ENCODE measurements around the gene PDE1A. TPM values are rescaled to one million over a fixed set of nuclear protein-coding genes. Genes with fewer than 3 reads are reported as not detected.

The PDE1A gene
- total RNA-seq, 2 experiments from 2014 or later, result not detected

- Mint-ChIP-seq H3K4me3 (no peak overlapping the region), H3K27me3 (no peaks in the 10 kb centered on the region), H3K9me3 (peaks cover 2% of the 10 kb centered on the region), H3K36me3 (ENCODE audit: low read depth) (no peaks in the 10 kb centered on the region), H3K4me1 (ENCODE audit: low read depth) (no peaks in the 10 kb centered on the region), H3K27ac (no peak overlapping the region)
- no peak for DNase-seq
- H3K4me1 ChIP-seq (ENCODE audit: insufficient read depth, low read length), result no peaks in the 10 kb centered on the region
- POLR2A ChIA-PET, result no interaction called here
- TF ChIP-seq, protein P1, sequence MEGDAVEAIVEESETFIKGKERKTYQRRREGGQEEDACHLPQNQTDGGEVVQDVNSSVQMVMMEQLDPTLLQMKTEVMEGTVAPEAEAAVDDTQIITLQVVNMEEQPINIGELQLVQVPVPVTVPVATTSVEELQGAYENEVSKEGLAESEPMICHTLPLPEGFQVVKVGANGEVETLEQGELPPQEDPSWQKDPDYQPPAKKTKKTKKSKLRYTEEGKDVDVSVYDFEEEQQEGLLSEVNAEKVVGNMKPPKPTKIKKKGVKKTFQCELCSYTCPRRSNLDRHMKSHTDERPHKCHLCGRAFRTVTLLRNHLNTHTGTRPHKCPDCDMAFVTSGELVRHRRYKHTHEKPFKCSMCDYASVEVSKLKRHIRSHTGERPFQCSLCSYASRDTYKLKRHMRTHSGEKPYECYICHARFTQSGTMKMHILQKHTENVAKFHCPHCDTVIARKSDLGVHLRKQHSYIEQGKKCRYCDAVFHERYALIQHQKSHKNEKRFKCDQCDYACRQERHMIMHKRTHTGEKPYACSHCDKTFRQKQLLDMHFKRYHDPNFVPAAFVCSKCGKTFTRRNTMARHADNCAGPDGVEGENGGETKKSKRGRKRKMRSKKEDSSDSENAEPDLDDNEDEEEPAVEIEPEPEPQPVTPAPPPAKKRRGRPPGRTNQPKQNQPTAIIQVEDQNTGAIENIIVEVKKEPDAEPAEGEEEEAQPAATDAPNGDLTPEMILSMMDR (IDR thresholded peaks at IDR 0.05), result no peak
- intact Hi-C loops (cut with DNase I, micrococcal nuclease), result no loop called here
- no peak overlapping the region for H3K27ac ChIP-seq (ENCODE audit: low read depth in 1 of 2, low read length in 2 of 2)
- no peaks in the 10 kb centered on the region for H3K27me3 ChIP-seq (ENCODE audit: control insufficient read depth in 1 of 2, insufficient read depth in 2 of 2, low read length in 2 of 2)
- no peak overlapping the region for H3K4me3 ChIP-seq (ENCODE audit: low read length)
- no peaks in the 10 kb centered on the region for H3K36me3 ChIP-seq (ENCODE audit: insufficient read depth, low read length)
- no peak for ATAC-seq (ENCODE audit: poor library complexity)
- H3K9me3 ChIP-seq (ENCODE audit: control insufficient read depth in 1 of 2, insufficient read depth in 1 of 2, low read length in 2 of 2), result no peaks in the 10 kb centered on the region
- CTCF ChIA-PET, result no interaction called here
Observed at GRCh38 chr2:182302174-182302573, 124.7 kb downstream of the PDE1A start.

- H3K36me3 Mint-ChIP-seq (ENCODE audit: low read depth), result no peaks in the 10 kb centered on the region
Observed at GRCh38 chr2:182301093-182301492, 125.7 kb downstream of the PDE1A start.

GRCh38 chr2:182300608-182301007 lies 126.2 kb downstream of the PDE1A start:
- H3K27ac Mint-ChIP-seq, result no peak overlapping the region
- Histone ChIP-seq H3K4me1 (ENCODE audit: insufficient read depth, low read length) (no peaks in the 10 kb centered on the region), H3K9me3 (ENCODE audit: control insufficient read depth in 1 of 2, insufficient read depth in 1 of 2, low read length in 2 of 2) (no peaks in the 10 kb centered on the region), H3K4me3 (ENCODE audit: low read length) (no peak overlapping the region), H3K27ac (ENCODE audit: low read depth in 1 of 2, low read length in 2 of 2) (no peak overlapping the region), H3K36me3 (ENCODE audit: insufficient read depth, low read length) (no peaks in the 10 kb centered on the region), H3K27me3 (ENCODE audit: control insufficient read depth in 1 of 2, insufficient read depth in 2 of 2, low read length in 2 of 2) (no peaks in the 10 kb centered on the region)
- ATAC-seq (ENCODE audit: poor library complexity) (no peak), DNase-seq (no peak)
- H3K4me3 Mint-ChIP-seq, result no peak overlapping the region
- H3K27me3 Mint-ChIP-seq, result no peaks in the 10 kb centered on the region
- intact Hi-C loops (cut with DNase I, micrococcal nuclease), result no loop called here
- no peaks in the 10 kb centered on the region for H3K36me3 Mint-ChIP-seq (ENCODE audit: low read depth)
- peaks cover 2% of the 10 kb centered on the region for H3K9me3 Mint-ChIP-seq
- ChIA-PET CTCF (no interaction called here), POLR2A (no interaction called here)
- TF ChIP-seq, protein P1 (IDR thresholded peaks at IDR 0.05), result no peak
- no peaks in the 10 kb centered on the region for H3K4me1 Mint-ChIP-seq (ENCODE audit: low read depth)

More at GRCh38 chr2:182301093-182301492, 125.7 kb downstream of the PDE1A start:
- H3K4me3 ChIP-seq (ENCODE audit: low read length), result no peak overlapping the region
- ATAC-seq (ENCODE audit: poor library complexity) (no peak), DNase-seq (no peak)
- H3K27me3 ChIP-seq (ENCODE audit: control insufficient read depth in 1 of 2, insufficient read depth in 2 of 2, low read length in 2 of 2), result no peaks in the 10 kb centered on the region
- intact Hi-C loops (cut with DNase I, micrococcal nuclease), result no loop called here
- Mint-ChIP-seq H3K27me3 (no peaks in the 10 kb centered on the region), H3K4me1 (ENCODE audit: low read depth) (no peaks in the 10 kb centered on the region), H3K4me3 (no peak overlapping the region), H3K9me3 (peaks cover 2% of the 10 kb centered on the region), H3K27ac (no peak overlapping the region)
- ChIA-PET POLR2A (no interaction called here), CTCF (no interaction called here)
- no peaks in the 10 kb centered on the region for H3K9me3 ChIP-seq (ENCODE audit: control insufficient read depth in 1 of 2, insufficient read depth in 1 of 2, low read length in 2 of 2)
- H3K27ac ChIP-seq (ENCODE audit: low read depth in 1 of 2, low read length in 2 of 2), result no peak overlapping the region
- TF ChIP-seq, protein P1 (IDR thresholded peaks at IDR 0.05), result no peak
- no peaks in the 10 kb centered on the region for H3K36me3 ChIP-seq (ENCODE audit: insufficient read depth, low read length)
- no peaks in the 10 kb centered on the region for H3K4me1 ChIP-seq (ENCODE audit: insufficient read depth, low read length)
